ENCODE measurements around the gene ABCD1. TPM values are rescaled to one million over a fixed set of nuclear protein-coding genes. Genes with fewer than 3 reads are reported as not detected.

The ABCD1 gene
- total RNA-seq, 1 experiment from 2014 or later: 44.9 TPM

DNA sequence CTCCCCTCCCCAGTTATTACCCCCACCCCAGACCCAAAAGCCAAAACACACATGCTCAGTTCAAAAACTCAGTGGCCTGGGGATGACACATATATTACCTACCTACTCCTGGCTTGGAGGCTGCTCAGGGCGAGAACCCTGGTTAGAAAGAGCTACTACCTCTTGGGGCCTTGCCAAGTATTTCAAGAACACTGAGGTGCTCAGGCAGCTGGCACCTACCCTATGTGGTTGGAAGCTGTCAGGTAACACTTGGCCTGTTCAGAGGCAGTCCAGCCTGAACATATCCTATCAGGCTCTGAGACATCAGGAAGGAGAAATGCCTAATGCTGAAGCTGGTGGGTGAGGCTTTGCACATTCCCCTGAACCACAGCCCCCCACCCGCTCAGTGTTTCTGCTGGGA is 5.4 kb upstream of the ABCD1 start:
- no peak overlapping the region for H3K4me3 ChIP-seq
- ChIA-PET POLR2A (ENCODE audit: unreplicated experiment) (interaction anchor here (0.7 kb wide), 2 partner anchors 10 to 168 kb away, joined by 3 read pairs; no protein-coding TSS in a partner anchor), CTCF (no interaction called here)
- no TSS peak for BruUV-seq (replicated peaks)
- H3K36me3 ChIP-seq (ENCODE audit: low read depth): peaks cover 34% of the 10 kb centered on the region
- H3K4me2 ChIP-seq: no peak overlapping the region
- H3K9me3 ChIP-seq (ENCODE audit: insufficient read depth, low read depth): no peaks in the 10 kb centered on the region
- TF ChIP-seq, protein P1, sequence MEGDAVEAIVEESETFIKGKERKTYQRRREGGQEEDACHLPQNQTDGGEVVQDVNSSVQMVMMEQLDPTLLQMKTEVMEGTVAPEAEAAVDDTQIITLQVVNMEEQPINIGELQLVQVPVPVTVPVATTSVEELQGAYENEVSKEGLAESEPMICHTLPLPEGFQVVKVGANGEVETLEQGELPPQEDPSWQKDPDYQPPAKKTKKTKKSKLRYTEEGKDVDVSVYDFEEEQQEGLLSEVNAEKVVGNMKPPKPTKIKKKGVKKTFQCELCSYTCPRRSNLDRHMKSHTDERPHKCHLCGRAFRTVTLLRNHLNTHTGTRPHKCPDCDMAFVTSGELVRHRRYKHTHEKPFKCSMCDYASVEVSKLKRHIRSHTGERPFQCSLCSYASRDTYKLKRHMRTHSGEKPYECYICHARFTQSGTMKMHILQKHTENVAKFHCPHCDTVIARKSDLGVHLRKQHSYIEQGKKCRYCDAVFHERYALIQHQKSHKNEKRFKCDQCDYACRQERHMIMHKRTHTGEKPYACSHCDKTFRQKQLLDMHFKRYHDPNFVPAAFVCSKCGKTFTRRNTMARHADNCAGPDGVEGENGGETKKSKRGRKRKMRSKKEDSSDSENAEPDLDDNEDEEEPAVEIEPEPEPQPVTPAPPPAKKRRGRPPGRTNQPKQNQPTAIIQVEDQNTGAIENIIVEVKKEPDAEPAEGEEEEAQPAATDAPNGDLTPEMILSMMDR (conservative IDR thresholded peaks at IDR 0.05): no peak
- no peak for TF ChIP-seq EZH2 (IDR thresholded peaks at IDR 0.05; ENCODE audit: low read depth)
- no peaks in the 10 kb centered on the region for H3K27me3 ChIP-seq (ENCODE audit: insufficient read depth, low read depth)
- intact Hi-C loops (cut with micrococcal nuclease; ENCODE audit: unreplicated experiment): no loop called here
- no peaks in the 10 kb centered on the region for H3K9me2 ChIP-seq (ENCODE audit: insufficient read depth)
- no peak overlapping the region for H3K27ac ChIP-seq
- no peak for DNase-seq
- H3K79me2 ChIP-seq (ENCODE audit: low read depth): peaks cover 67% of the 10 kb centered on the region
- H4K20me1 ChIP-seq (ENCODE audit: insufficient read depth): peaks cover 26% of the 10 kb centered on the region
- H3K4me1 ChIP-seq (replicated peaks; ENCODE audit: insufficient read depth): peaks cover 9% of the 10 kb centered on the region
- peaks cover 17% of the 10 kb centered on the region for H3F3A ChIP-seq (ENCODE audit: insufficient read depth, low read depth)
- H2AFZ ChIP-seq: no peak overlapping the region

- Histone ChIP-seq H3K27ac (no peak overlapping the region), H3K9me3 (ENCODE audit: insufficient read depth, low read depth) (no peaks in the 10 kb centered on the region), H3K79me2 (ENCODE audit: low read depth) (peaks cover 67% of the 10 kb centered on the region), H3F3A (ENCODE audit: insufficient read depth, low read depth) (peaks cover 17% of the 10 kb centered on the region), H3K27me3 (ENCODE audit: insufficient read depth, low read depth) (no peaks in the 10 kb centered on the region), H3K36me3 (ENCODE audit: low read depth) (peaks cover 32% of the 10 kb centered on the region), H4K20me1 (ENCODE audit: insufficient read depth) (peaks cover 23% of the 10 kb centered on the region), H3K4me2 (no peak overlapping the region), H2AFZ (no peak overlapping the region), H3K4me1 (replicated peaks; ENCODE audit: insufficient read depth) (peaks cover 9% of the 10 kb centered on the region), H3K4me3 (no peak overlapping the region), H3K9me2 (ENCODE audit: insufficient read depth) (no peaks in the 10 kb centered on the region)
- no peak for TF ChIP-seq EZH2 (IDR thresholded peaks at IDR 0.05; ENCODE audit: low read depth)
- TF ChIP-seq, protein P1 (conservative IDR thresholded peaks at IDR 0.05): no peak
- BruUV-seq (replicated peaks): no TSS peak
- ChIA-PET POLR2A (ENCODE audit: unreplicated experiment) (interaction anchor here (0.7 kb wide), 2 partner anchors 10 to 168 kb away, joined by 3 read pairs; no protein-coding TSS in a partner anchor), CTCF (no interaction called here)
- intact Hi-C loops (cut with micrococcal nuclease; ENCODE audit: unreplicated experiment): no loop called here
- DNase-seq: no peak
Observed at GRCh38 chrX:153719701-153720100, 5.0 kb upstream of the ABCD1 start.

DNA sequence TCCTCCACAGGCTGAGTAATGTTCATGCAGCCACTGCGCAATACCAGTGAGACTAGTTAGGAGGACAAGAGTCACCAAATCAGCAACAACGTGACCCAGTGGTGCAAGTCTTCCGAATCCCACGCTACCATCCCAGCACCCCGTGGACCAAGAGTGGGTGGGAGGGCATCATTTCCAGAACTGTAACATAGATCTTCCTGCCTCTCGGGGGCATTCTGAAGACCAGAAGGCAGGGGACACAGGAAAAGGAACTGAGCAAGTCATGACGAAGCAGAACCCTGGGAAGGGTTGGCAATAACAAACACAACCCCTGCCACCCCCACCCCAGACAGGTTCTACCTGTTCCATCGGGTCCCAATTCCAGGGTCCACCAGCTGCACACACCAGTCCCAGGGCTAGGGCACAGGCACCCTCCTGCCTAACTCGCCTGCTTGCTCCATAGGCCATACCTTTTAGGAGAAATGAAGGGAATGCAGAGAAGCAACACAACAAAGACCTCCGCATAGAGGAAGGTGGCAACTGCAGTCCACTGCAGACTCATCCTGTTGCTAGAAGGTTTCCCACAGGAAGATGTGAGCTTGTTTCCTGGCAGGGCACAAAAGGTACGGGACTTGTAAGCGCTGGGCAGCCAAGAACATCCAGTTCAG is 1.8 kb upstream of the ABCD1 start:
- H3F3A ChIP-seq (ENCODE audit: insufficient read depth, low read depth): peaks cover 35% of the 10 kb centered on the region
- peaks cover 20% of the 10 kb centered on the region for H4K20me1 ChIP-seq (ENCODE audit: insufficient read depth)
- intact Hi-C loops (cut with micrococcal nuclease; ENCODE audit: unreplicated experiment): loop anchor here (1.0 kb wide), 1 partner anchor 15 kb away; no protein-coding TSS in a partner anchor
- H3K4me2 ChIP-seq: peak overlapping the region; percentile 89
- H3K36me3 ChIP-seq (ENCODE audit: low read depth): peaks cover 22% of the 10 kb centered on the region
- H3K4me1 ChIP-seq (replicated peaks; ENCODE audit: insufficient read depth): peaks cover 23% of the 10 kb centered on the region
- no peak overlapping the region for H2AFZ ChIP-seq
- no peaks in the 10 kb centered on the region for H3K9me2 ChIP-seq (ENCODE audit: insufficient read depth)
- peaks cover 81% of the 10 kb centered on the region for H3K79me2 ChIP-seq (ENCODE audit: low read depth)
- peak; percentile 73 to 79 for DNase-seq
- peak overlapping the region; percentile 85 for H3K4me3 ChIP-seq
- peak overlapping the region; percentile 89 for H3K27ac ChIP-seq
- ChIA-PET CTCF (no interaction called here), POLR2A (ENCODE audit: unreplicated experiment) (no interaction called here)
- no peaks in the 10 kb centered on the region for H3K27me3 ChIP-seq (ENCODE audit: insufficient read depth, low read depth)
- BruUV-seq (replicated peaks): TSS peak; percentile 22
- TF ChIP-seq, protein P1 (conservative IDR thresholded peaks at IDR 0.05): no peak
- no peak for TF ChIP-seq EZH2 (IDR thresholded peaks at IDR 0.05; ENCODE audit: low read depth)
- H3K9me3 ChIP-seq (ENCODE audit: insufficient read depth, low read depth): no peaks in the 10 kb centered on the region

All from PC-9 (cell line).